H9 (cell line): ENCODE data around the gene UTS2. TPM values are rescaled to one million over a fixed set of nuclear protein-coding genes. Genes with fewer than 3 reads are reported as not detected.

Experiments
- DNase-seq: peaks from one replicate; pipeline ENCODE4 v3.0.0-alpha.2; 2017
- H2AFZ ChIP-seq: one replicate; pipeline ENCODE4 v1.6.1; 2013; ENCODE audit warnings: mild to moderate bottlenecking, low read length, control low read depth, moderate library complexity
- H2AK5ac ChIP-seq: 2 replicates; pipeline ENCODE4 v1.6.1; 2013; ENCODE audit warnings: low read length, control low read depth, mixed read lengths; ENCODE audit not compliant: insufficient read length
- H2BK120ac ChIP-seq: one replicate; pipeline ENCODE4 v1.6.1; 2013; ENCODE audit warnings: low read depth, mild to moderate bottlenecking, low read length, control low read depth, inconsistent platforms; ENCODE audit not compliant: poor library complexity, severe bottlenecking
- H2BK12ac ChIP-seq: 2 replicates; pipeline ENCODE4 v1.6.1; 2013; ENCODE audit warnings: low read length, control low read depth, mixed read lengths, low read depth; ENCODE audit not compliant: insufficient read length
- H2BK15ac ChIP-seq: 2 replicates; pipeline ENCODE4 v1.6.1; 2013; ENCODE audit warnings: low read depth, low read length, control low read depth
- H2BK20ac ChIP-seq: one replicate; pipeline ENCODE4 v1.6.1; 2013; ENCODE audit warnings: low read depth, mild to moderate bottlenecking, low read length, control low read depth, inconsistent platforms; ENCODE audit not compliant: poor library complexity, severe bottlenecking
- H2BK5ac ChIP-seq: 2 replicates; pipeline ENCODE4 v1.6.1; 2013; ENCODE audit warnings: low read length, control low read depth, mixed read lengths; ENCODE audit not compliant: insufficient read length
- H3K14ac ChIP-seq: 2 replicates; pipeline ENCODE4 v1.6.1; 2013; ENCODE audit warnings: low read length, control low read depth; ENCODE audit not compliant: insufficient read depth
- H3K18ac ChIP-seq: 2 replicates; pipeline ENCODE4 v1.6.1; 2013; ENCODE audit warnings: low read depth, mild to moderate bottlenecking, mixed read lengths, low read length, control low read depth; ENCODE audit not compliant: insufficient read length
- H3K23ac ChIP-seq: 2 replicates; pipeline ENCODE4 v1.6.1; 2013; ENCODE audit warnings: low read length, control low read depth, mixed read lengths, low read depth; ENCODE audit not compliant: insufficient read length
- H3K23me2 ChIP-seq: 2 replicates; pipeline ENCODE4 v1.6.1; 2013; ENCODE audit warnings: low read depth, mild to moderate bottlenecking, mixed read lengths, low read length, control low read depth; ENCODE audit not compliant: insufficient read length, poor library complexity, severe bottlenecking
- H3K27ac ChIP-seq: 2 replicates; pipeline ENCODE4 v1.5.1; 2013; ENCODE audit warnings: low read length, control low read depth, mixed read lengths, low read depth; ENCODE audit not compliant: insufficient read length
- H3K27me3 ChIP-seq: 2 replicates; pipeline ENCODE4 v1.6.1; 2013; ENCODE audit warnings: low read length, control low read depth, inconsistent platforms; ENCODE audit not compliant: insufficient read depth
- H3K4ac ChIP-seq: 2 replicates; pipeline ENCODE4 v1.6.1; 2013; ENCODE audit warnings: low read depth, mild to moderate bottlenecking, control low read depth, inconsistent platforms, low read length, moderate library complexity
- H3K4me1 ChIP-seq: 2 replicates; pipeline ENCODE4 v1.6.1; 2013; ENCODE audit warnings: low read length, control low read depth, inconsistent platforms; ENCODE audit not compliant: insufficient read depth
- H3K4me2 ChIP-seq: 2 replicates; pipeline ENCODE4 v1.6.1; 2013; ENCODE audit warnings: low read length, control low read depth, mixed read lengths; ENCODE audit not compliant: insufficient read length, insufficient read depth
- H3K56ac ChIP-seq: 2 replicates; pipeline ENCODE4 v1.6.1; 2013; ENCODE audit warnings: low read depth, mild to moderate bottlenecking, mixed read lengths, low read length, control low read depth; ENCODE audit not compliant: insufficient read length
- H3K79me1 ChIP-seq: 2 replicates; pipeline ENCODE4 v1.6.1; 2013; ENCODE audit warnings: low read depth, mild to moderate bottlenecking, moderate library complexity, low read length, control low read depth, inconsistent platforms; ENCODE audit not compliant: insufficient read depth, poor library complexity, severe bottlenecking
- H3K79me2 ChIP-seq: 2 replicates; pipeline ENCODE4 v1.6.1; 2013; ENCODE audit warnings: low read length, control low read depth, inconsistent platforms; ENCODE audit not compliant: insufficient read depth
- H3K9ac ChIP-seq: 2 replicates; pipeline ENCODE4 v1.6.1; 2013; ENCODE audit warnings: low read length, control low read depth, mixed read lengths; ENCODE audit not compliant: insufficient read length; ENCODE audit errors: extremely low read depth
- H3K9me3 ChIP-seq: one replicate; pipeline ENCODE4 v1.6.1; 2013; ENCODE audit warnings: low read depth, low read length, inconsistent platforms; ENCODE audit not compliant: control insufficient read depth
- H3T11ph ChIP-seq: one replicate; pipeline ENCODE4 v1.6.1; 2013; ENCODE audit warnings: mild to moderate bottlenecking, low read length, control low read depth, inconsistent platforms
- H4K20me1 ChIP-seq: one replicate; pipeline ENCODE4 v1.6.1; 2013; ENCODE audit not compliant: control insufficient read depth, insufficient read length, insufficient read depth
- H4K5ac ChIP-seq: 2 replicates; pipeline ENCODE4 v1.6.1; 2013; ENCODE audit warnings: low read depth, mild to moderate bottlenecking, mixed read lengths, low read length, control low read depth; ENCODE audit not compliant: insufficient read length
- H4K8ac ChIP-seq: replicated peaks from 2 replicates; pipeline ENCODE4 v1.6.1; 2013; ENCODE audit warnings: low read length, control low read depth, mixed read lengths, low read depth; ENCODE audit not compliant: insufficient read length
- H4K91ac ChIP-seq: 2 replicates; pipeline ENCODE4 v1.6.1; 2013; ENCODE audit warnings: low read depth, mild to moderate bottlenecking, moderate library complexity, mixed read lengths, low read length, control low read depth; ENCODE audit not compliant: insufficient read length
- H3K27ac Mint-ChIP-seq, 3 experiments: 2 replicates in 2 of 3; 3 replicates in 1 of 3; pipeline ENCODE4 v1.8.0; 2020 to 2021; ENCODE audit warnings: mixed read lengths in 3 of 3, mild to moderate bottlenecking in 1 of 3, moderate library complexity in 1 of 3
- H3K27me3 Mint-ChIP-seq: 2 replicates; pipeline ENCODE4 v1.8.0; 2021; ENCODE audit warnings: low read depth, mild to moderate bottlenecking, moderate library complexity, mixed read lengths
- H3K36me3 Mint-ChIP-seq, 3 experiments: 2 replicates in 2 of 3; 3 replicates in 1 of 3; pipeline ENCODE4 v1.8.0; 2020 to 2021; ENCODE audit warnings: low read depth in 3 of 3, mixed read lengths in 3 of 3; ENCODE audit not compliant: insufficient read depth in 1 of 3
- H3K4me1 Mint-ChIP-seq, 2 experiments: 2 replicates each; pipeline ENCODE4 v1.8.0; 2020; ENCODE audit warnings: mixed read lengths in 2 of 2
- H3K4me3 Mint-ChIP-seq, 2 experiments: 2 replicates in 1 of 2; 3 replicates in 1 of 2; pipeline ENCODE4 v1.8.0; 2020 to 2021; ENCODE audit warnings: mild to moderate bottlenecking in 2 of 2, mixed read lengths in 2 of 2, moderate library complexity in 1 of 2
- H3K9me3 Mint-ChIP-seq, 2 experiments: 2 replicates in 1 of 2; 3 replicates in 1 of 2; pipeline ENCODE4 v1.8.0; 2020; ENCODE audit warnings: mild to moderate bottlenecking in 2 of 2, mixed read lengths in 2 of 2, moderate library complexity in 1 of 2
- WGBS: extraction: QIAGEN DNeasy Blood & Tissue Kit; methylation state at CpG from one replicate; pipeline ENCODE4 v1.1.7; 2013; ENCODE audit warnings: missing lambda C conversion rate, low lambda C conversion rate, mixed read lengths; ENCODE audit not compliant: insufficient read length; ENCODE audit errors: extremely low coverage; 5-methylcytosine and 5-hydroxymethylcytosine counted together
- total RNA-seq: library from RNA; stranded (reverse); gene quantifications from 2 replicates; pipeline ENCODE4 v1.2.1, GENCODE V29; 2021
- TF ChIP-seq, protein P1 (sequence below): fragments of 200-600 bp; sonication (generic); conservative IDR thresholded peaks from 3 replicates; pipeline ENCODE4 v1.8.0; 2021; ENCODE audit warnings: antibody characterized with exemption, mild to moderate bottlenecking

UTS2 gene
- total RNA-seq, 1 experiment from 2014 or later = not detected

DNA sequence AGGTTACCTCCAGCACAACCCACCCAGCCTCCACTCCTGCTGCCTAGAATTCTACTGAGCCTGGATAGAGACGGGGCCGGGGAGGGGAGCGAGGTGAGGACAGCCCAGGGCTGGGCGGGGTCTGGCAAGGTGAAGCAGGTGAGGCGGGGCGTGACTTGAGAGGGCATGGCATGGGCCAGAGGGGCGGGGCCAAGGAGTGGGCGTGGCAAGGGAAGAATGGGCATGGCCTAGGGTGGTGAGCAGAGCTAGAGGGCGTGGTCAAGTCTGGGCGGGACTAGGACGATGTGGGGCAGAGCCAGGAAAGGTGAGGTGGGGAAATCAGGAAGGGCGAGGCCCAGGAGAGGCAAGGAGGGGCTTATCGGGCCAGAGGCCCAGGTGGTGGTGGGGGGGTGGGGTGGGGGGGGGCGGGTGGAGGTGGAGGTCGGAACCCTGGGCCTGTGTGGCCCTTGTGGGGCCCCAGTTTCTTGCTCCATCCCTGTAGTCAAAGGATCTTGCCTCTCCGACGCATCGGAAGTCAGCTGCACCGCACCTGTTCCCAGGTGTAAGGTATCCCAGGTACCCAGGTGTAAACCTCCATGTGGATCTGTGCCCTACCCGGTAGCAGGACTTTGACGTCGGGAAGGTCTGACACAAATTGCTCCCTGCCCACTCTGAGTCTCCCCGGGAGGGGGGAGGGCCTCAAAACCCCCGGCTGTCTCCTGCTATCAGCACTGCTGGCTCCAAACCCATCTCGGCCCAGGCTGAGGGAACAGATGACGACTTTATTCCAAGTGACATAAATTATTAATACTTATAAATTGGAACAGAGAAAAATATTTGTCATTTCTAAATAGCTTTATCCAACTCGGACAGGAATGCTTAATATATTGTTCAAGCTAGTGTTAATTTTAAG is 32.9 kb upstream of the UTS2 start:
- Histone ChIP-seq H4K91ac (no peak overlapping the region), H3K4me2 (peak overlapping the region; percentile 39), H3K79me2 (no peaks in the 10 kb centered on the region), H3K79me1 (no peaks in the 10 kb centered on the region), H3K56ac (no peak overlapping the region), H3K18ac (no peak overlapping the region), H3K14ac (no peak overlapping the region), H4K5ac (no peak overlapping the region), H3K23ac (no peak overlapping the region), H4K20me1 (no peaks in the 10 kb centered on the region), H3K4ac (no peak overlapping the region), H2AFZ (no peak overlapping the region), H2BK5ac (no peak overlapping the region), H4K8ac (no peak overlapping the region), H3K9me3 (no peaks in the 10 kb centered on the region), H3K4me1 (no peaks in the 10 kb centered on the region), H2BK15ac (no peak overlapping the region), H2BK120ac (no peak overlapping the region), H2BK20ac (no peak overlapping the region), H3K27ac (no peak overlapping the region), H3T11ph (no peak overlapping the region), H2BK12ac (no peak overlapping the region), H2AK5ac (no peak overlapping the region), H3K9ac (no peak overlapping the region), H3K23me2 (no peaks in the 10 kb centered on the region), H3K27me3 (no peaks in the 10 kb centered on the region)
- no peaks in the 10 kb centered on the region for H3K36me3 Mint-ChIP-seq
- TF ChIP-seq, protein P1, sequence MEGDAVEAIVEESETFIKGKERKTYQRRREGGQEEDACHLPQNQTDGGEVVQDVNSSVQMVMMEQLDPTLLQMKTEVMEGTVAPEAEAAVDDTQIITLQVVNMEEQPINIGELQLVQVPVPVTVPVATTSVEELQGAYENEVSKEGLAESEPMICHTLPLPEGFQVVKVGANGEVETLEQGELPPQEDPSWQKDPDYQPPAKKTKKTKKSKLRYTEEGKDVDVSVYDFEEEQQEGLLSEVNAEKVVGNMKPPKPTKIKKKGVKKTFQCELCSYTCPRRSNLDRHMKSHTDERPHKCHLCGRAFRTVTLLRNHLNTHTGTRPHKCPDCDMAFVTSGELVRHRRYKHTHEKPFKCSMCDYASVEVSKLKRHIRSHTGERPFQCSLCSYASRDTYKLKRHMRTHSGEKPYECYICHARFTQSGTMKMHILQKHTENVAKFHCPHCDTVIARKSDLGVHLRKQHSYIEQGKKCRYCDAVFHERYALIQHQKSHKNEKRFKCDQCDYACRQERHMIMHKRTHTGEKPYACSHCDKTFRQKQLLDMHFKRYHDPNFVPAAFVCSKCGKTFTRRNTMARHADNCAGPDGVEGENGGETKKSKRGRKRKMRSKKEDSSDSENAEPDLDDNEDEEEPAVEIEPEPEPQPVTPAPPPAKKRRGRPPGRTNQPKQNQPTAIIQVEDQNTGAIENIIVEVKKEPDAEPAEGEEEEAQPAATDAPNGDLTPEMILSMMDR = no peak
- DNase-seq = peak; percentile 100
- peak overlapping the region in 1 of 2 experiments; percentile 27; a peak in 1 of 5 replicates for H3K4me3 Mint-ChIP-seq
- no peak overlapping the region for H3K27ac Mint-ChIP-seq
- H3K4me1 Mint-ChIP-seq = 0 out of 4 replicates have a peak, but pooled peaks cover 0 to 3% of the 10 kb centered on the region in 2 experiments
- no CpG with 5 or more reads among the region's 27 CpGs for WGBS
- H3K9me3 Mint-ChIP-seq = peaks cover 5 to 7% of the 10 kb centered on the region in 2 experiments; a peak in 4 of 5 replicates
- peaks cover 2% of the 10 kb centered on the region; the same call in 1 of the 2 replicates for H3K27me3 Mint-ChIP-seq
